Stimulated activated naive CD8-positive, alpha-beta T cell treated with anti-CD3 and anti-CD28 coated beads, Interleukin-15, amount 100 ng/mL, for 72 hours (primary cell): Measurements from ENCODE around the gene SPATS1.
"Not testable (repeated sequence)": the region's sequence is repeated elsewhere in the genome, so short reads cannot be mapped to it uniquely, and the experiment has no call there.

Experiments used
- ATAC-seq: fragments of 150-1000 bp; cut with Tn5 transposase; 2 replicates; pipeline ENCODE4 v1.10.0; 2021; ENCODE audit warnings: mild to moderate bottlenecking, moderate library complexity
- DNase-seq, 2 donors: peaks; one replicate each; pipeline ENCODE4 v3.0.0; 2021 to 2022
- H3K27ac Mint-ChIP-seq, 2 donors: one replicate each; pipeline ENCODE4 v1.8.0; 2022; ENCODE audit warnings: mild to moderate bottlenecking in 2 of 2, mixed read lengths in 2 of 2, moderate library complexity in 2 of 2
- H3K27me3 Mint-ChIP-seq: one replicate; pipeline ENCODE4 v1.8.0; 2022; ENCODE audit warnings: mixed read lengths
- H3K4me1 Mint-ChIP-seq: one replicate; pipeline ENCODE4 v1.8.0; 2022; ENCODE audit warnings: mild to moderate bottlenecking, mixed read lengths
- H3K4me3 Mint-ChIP-seq, 2 donors: one replicate each; pipeline ENCODE4 v1.8.0; 2022; ENCODE audit warnings: mild to moderate bottlenecking in 2 of 2, mixed read lengths in 2 of 2, moderate library complexity in 1 of 2
- H3K9me3 Mint-ChIP-seq, 2 donors: one replicate each; pipeline ENCODE4 v1.8.0; 2022; ENCODE audit warnings: mixed read lengths in 2 of 2

Gene SPATS1

GRCh38 chr6:44328203-44328602 lies 14.2 kb upstream of the SPATS1 start:
- ATAC-seq, H3K27ac Mint-ChIP-seq, DNase-seq, H3K9me3 Mint-ChIP-seq, H3K4me3 Mint-ChIP-seq, H3K4me1 Mint-ChIP-seq: not testable (repeated sequence)
- H3K27me3 Mint-ChIP-seq, result peaks cover 48% of the 10 kb centered on the region

- Mint-ChIP-seq H3K9me3 (no peaks in the 10 kb centered on the region), H3K4me1 (no peaks in the 10 kb centered on the region)
Observed at GRCh38 chr6:44329858-44330257, 12.6 kb upstream of the SPATS1 start.

GRCh38 chr6:44332585-44332984 lies 9.9 kb upstream of the SPATS1 start:
- no peak for ATAC-seq
- H3K27me3 Mint-ChIP-seq, result peaks cover 55% of the 10 kb centered on the region
- no peaks in the 10 kb centered on the region for H3K4me1 Mint-ChIP-seq
- no peak overlapping the region for H3K4me3 Mint-ChIP-seq
- no peak for DNase-seq
- peak overlapping the region in 1 of 2 donors; percentile 82 for H3K27ac Mint-ChIP-seq
- no peaks in the 10 kb centered on the region for H3K9me3 Mint-ChIP-seq

More at GRCh38 chr6:44329858-44330257, 12.6 kb upstream of the SPATS1 start:
- Mint-ChIP-seq H3K27ac (no peak overlapping the region), H3K27me3 (peaks cover 57% of the 10 kb centered on the region), H3K4me3 (no peak overlapping the region)
- no peak for DNase-seq
- ATAC-seq, result no peak

GRCh38 chr6:44333273-44333919 lies 9.1 kb upstream of the SPATS1 start:
- Mint-ChIP-seq H3K4me1 (no peaks in the 10 kb centered on the region), H3K27ac (no peak overlapping the region), H3K27me3 (peaks cover 49% of the 10 kb centered on the region), H3K9me3 (no peaks in the 10 kb centered on the region), H3K4me3 (no peak overlapping the region)
- ATAC-seq, result no peak
- DNase-seq, result no peak

- H3K27me3 Mint-ChIP-seq, result peaks cover 44% of the 10 kb centered on the region
- no peak overlapping the region for H3K27ac Mint-ChIP-seq
- ATAC-seq, result no peak
- H3K4me3 Mint-ChIP-seq, result no peak overlapping the region
- no peaks in the 10 kb centered on the region for H3K4me1 Mint-ChIP-seq
- no peaks in the 10 kb centered on the region for H3K9me3 Mint-ChIP-seq
- DNase-seq, result no peak
Observed at GRCh38 chr6:44333942-44334341, 8.5 kb upstream of the SPATS1 start.

GRCh38 chr6:44335631-44336030 lies 6.8 kb upstream of the SPATS1 start:
- H3K27me3 Mint-ChIP-seq, result peaks cover 30% of the 10 kb centered on the region
- peak overlapping the region in 1 of 2 donors; percentile 67 for H3K27ac Mint-ChIP-seq
- no peaks in the 10 kb centered on the region for H3K9me3 Mint-ChIP-seq
- ATAC-seq, result no peak
- no peaks in the 10 kb centered on the region for H3K4me1 Mint-ChIP-seq
- no peak for DNase-seq
- H3K4me3 Mint-ChIP-seq, result no peak overlapping the region

- peaks cover 6% of the 10 kb centered on the region for H3K4me1 Mint-ChIP-seq
- ATAC-seq (peak; percentile 89), DNase-seq (peak; percentile 67 to 71)
- peaks cover 32% of the 10 kb centered on the region for H3K27me3 Mint-ChIP-seq
- no peaks in the 10 kb centered on the region for H3K9me3 Mint-ChIP-seq
- H3K27ac Mint-ChIP-seq, result no peak overlapping the region
- H3K4me3 Mint-ChIP-seq, result no peak overlapping the region
Observed at GRCh38 chr6:44338228-44339122, 4.0 kb upstream of the SPATS1 start.

GRCh38 chr6:44339301-44339700 lies 3.1 kb upstream of the SPATS1 start:
- DNase-seq, result no peak
- no peak overlapping the region for H3K27ac Mint-ChIP-seq
- peaks cover 32% of the 10 kb centered on the region for H3K27me3 Mint-ChIP-seq
- peaks cover 6% of the 10 kb centered on the region for H3K4me1 Mint-ChIP-seq
- no peak for ATAC-seq
- no peaks in the 10 kb centered on the region for H3K9me3 Mint-ChIP-seq
- no peak overlapping the region for H3K4me3 Mint-ChIP-seq

- no peak overlapping the region for H3K27ac Mint-ChIP-seq
- peaks cover 6% of the 10 kb centered on the region for H3K4me1 Mint-ChIP-seq
- no peak overlapping the region for H3K4me3 Mint-ChIP-seq
- no peaks in the 10 kb centered on the region for H3K9me3 Mint-ChIP-seq
- DNase-seq (no peak), ATAC-seq (peak; percentile 40)
- peaks cover 39% of the 10 kb centered on the region for H3K27me3 Mint-ChIP-seq
Observed at GRCh38 chr6:44339763-44340625, 2.5 kb upstream of the SPATS1 start.

- Mint-ChIP-seq H3K27me3 (peaks cover 40% of the 10 kb centered on the region), H3K9me3 (no peaks in the 10 kb centered on the region), H3K4me3 (no peak overlapping the region), H3K4me1 (peaks cover 6% of the 10 kb centered on the region), H3K27ac (no peak overlapping the region)
- DNase-seq (no peak), ATAC-seq (no peak)
Observed at GRCh38 chr6:44341095-44341890, 1.2 kb upstream of the SPATS1 start.

GRCh38 chr6:44342052-44342451 lies 398 bp upstream of the SPATS1 start:
- Mint-ChIP-seq H3K4me1 (peaks cover 6% of the 10 kb centered on the region), H3K27ac (no peak overlapping the region), H3K4me3 (peak overlapping the region in 1 of 2 donors; percentile 7), H3K9me3 (no peaks in the 10 kb centered on the region), H3K27me3 (peaks cover 40% of the 10 kb centered on the region)
- ATAC-seq, result no peak
- no peak for DNase-seq

GRCh38 chr6:44346818-44347217 lies 4.4 kb downstream of the SPATS1 start:
- H3K27me3 Mint-ChIP-seq, result peaks cover 33% of the 10 kb centered on the region
- not testable (repeated sequence) for DNase-seq, H3K4me3 Mint-ChIP-seq, H3K27ac Mint-ChIP-seq, H3K9me3 Mint-ChIP-seq, ATAC-seq, H3K4me1 Mint-ChIP-seq

- no peak for ATAC-seq
- no peak overlapping the region for H3K27ac Mint-ChIP-seq
- no peaks in the 10 kb centered on the region for H3K9me3 Mint-ChIP-seq
- DNase-seq, result no peak
- H3K27me3 Mint-ChIP-seq, result peaks cover under 1% of the 10 kb centered on the region
- H3K4me1 Mint-ChIP-seq, result no peaks in the 10 kb centered on the region
- H3K4me3 Mint-ChIP-seq, result no peak overlapping the region
Observed at GRCh38 chr6:44349904-44350649, 7.6 kb downstream of the SPATS1 start.

GRCh38 chr6:44350650-44350994 lies 8.2 kb downstream of the SPATS1 start:
- not testable (repeated sequence) for DNase-seq, H3K27me3 Mint-ChIP-seq, H3K4me1 Mint-ChIP-seq, H3K4me3 Mint-ChIP-seq, ATAC-seq, H3K9me3 Mint-ChIP-seq, H3K27ac Mint-ChIP-seq
